Hypothalamus (tissue), 51 donors: ENCODE results near the gene CPPED1.
A peak's percentile ranks its signal among the peaks of the same experiment; 100 is the strongest.

Experiments
- DNase-seq, 51 donors: peaks; one replicate each; lab custom pipeline; 2025; lab: John Stamatoyannopoulos, UW

The CPPED1 gene

GRCh38 chr16:12653820-12654392 lies 149.8 kb downstream of the CPPED1 start:
- no peak for DNase-seq

GRCh38 chr16:12652924-12653323 lies 150.8 kb downstream of the CPPED1 start:
- DNase-seq: no peak

- DNase-seq: peak in 2 of 51 donors; percentile 1 to 2
Measured at GRCh38 chr16:12651765-12652512, 151.7 kb downstream of the CPPED1 start.

- no peak for DNase-seq
Measured at GRCh38 chr16:12649356-12649755, 154.3 kb downstream of the CPPED1 start.

- peak in 38 of 51 donors; percentile 3 to 75 (median 23) for DNase-seq
Measured at GRCh38 chr16:12646490-12647274, 157.0 kb downstream of the CPPED1 start.

GRCh38 chr16:12646098-12646489 lies 157.6 kb downstream of the CPPED1 start:
- DNase-seq: no peak

GRCh38 chr16:12643034-12643455 lies 160.6 kb downstream of the CPPED1 start:
- no peak for DNase-seq

GRCh38 chr16:12639044-12639443 lies 164.6 kb downstream of the CPPED1 start:
- no peak for DNase-seq

GRCh38 chr16:12637002-12637401 lies 166.7 kb downstream of the CPPED1 start:
- no peak for DNase-seq

- no peak for DNase-seq
Measured at GRCh38 chr16:12629271-12629670, 174.4 kb downstream of the CPPED1 start.

GRCh38 chr16:12628536-12628935 lies 175.2 kb downstream of the CPPED1 start:
- no peak for DNase-seq

GRCh38 chr16:12627394-12627793 lies 176.3 kb downstream of the CPPED1 start:
- DNase-seq: no peak

GRCh38 chr16:12626411-12626810 lies 177.3 kb downstream of the CPPED1 start:
- DNase-seq: no peak

GRCh38 chr16:12625716-12626115 lies 178.0 kb downstream of the CPPED1 start:
- DNase-seq: no peak

- DNase-seq: no peak
Measured at GRCh38 chr16:12625068-12625467, 178.6 kb downstream of the CPPED1 start.

GRCh38 chr16:12620150-12620549 lies 183.5 kb downstream of the CPPED1 start:
- DNase-seq: no peak

- no peak for DNase-seq
Measured at GRCh38 chr16:12618515-12618914, 185.2 kb downstream of the CPPED1 start.

- DNase-seq: no peak
Measured at GRCh38 chr16:12617401-12617819, 186.3 kb downstream of the CPPED1 start.

- DNase-seq: no peak
Measured at GRCh38 chr16:12614662-12615278, 188.9 kb downstream of the CPPED1 start.

GRCh38 chr16:12613992-12614661 lies 189.6 kb downstream of the CPPED1 start:
- no peak for DNase-seq
